Duodenal mucosa (tissue), 2 donors: ENCODE results near the gene CHSY1.

Source experiments
- H3K27ac ChIP-seq: one replicate; pipeline ENCODE4 v1.7.0; 2013; ENCODE audit warnings: low read depth, low read length
- H3K27me3 ChIP-seq, 2 donors: one replicate each; pipeline ENCODE4 v1.7.0; 2013; ENCODE audit warnings: low read length in 2 of 2, control low read depth in 1 of 2; ENCODE audit not compliant: insufficient read depth in 2 of 2, control insufficient read depth in 1 of 2
- H3K36me3 ChIP-seq, 2 donors: one replicate each; pipeline ENCODE4 v1.7.0; 2013; ENCODE audit warnings: low read length in 2 of 2, control low read depth in 1 of 2; ENCODE audit not compliant: insufficient read depth in 2 of 2, control insufficient read depth in 1 of 2
- H3K4me1 ChIP-seq, 2 donors: one replicate each; pipeline ENCODE4 v1.7.0; 2013; ENCODE audit warnings: low read length in 2 of 2, control low read depth in 1 of 2; ENCODE audit not compliant: insufficient read depth in 2 of 2, control insufficient read depth in 1 of 2
- H3K4me3 ChIP-seq, 2 donors: one replicate each; pipeline ENCODE4 v1.7.0; 2013; ENCODE audit warnings: low read length in 2 of 2, low read depth in 1 of 2
- H3K9ac ChIP-seq, 2 donors: one replicate each; pipeline ENCODE4 v1.7.0; 2013; ENCODE audit warnings: low read length in 2 of 2, low read depth in 1 of 2
- H3K9me3 ChIP-seq, 2 donors: one replicate each; pipeline ENCODE4 v1.7.0; 2013; ENCODE audit warnings: low read length in 2 of 2, control low read depth in 1 of 2; ENCODE audit not compliant: control insufficient read depth in 1 of 2

CHSY1 gene

GRCh38 chr15:101174152-101174920, 77.5 kb downstream of the CHSY1 start:
- H3K27ac ChIP-seq, result no peak overlapping the region

GRCh38 chr15:101173233-101174119, 78.4 kb downstream of the CHSY1 start:
- Histone ChIP-seq H3K4me1 (peaks cover 5 to 10% of the 10 kb centered on the region in 2 donors), H3K27ac (no peak overlapping the region), H3K9me3 (no peaks in the 10 kb centered on the region), H3K4me3 (no peak overlapping the region), H3K9ac (no peak overlapping the region), H3K27me3 (no peaks in the 10 kb centered on the region), H3K36me3 (peaks cover 10 to 24% of the 10 kb centered on the region in 2 donors)

More at GRCh38 chr15:101174152-101174920, 77.5 kb downstream of the CHSY1 start:
- no peaks in the 10 kb centered on the region for H3K27me3 ChIP-seq
- peaks cover 12 to 29% of the 10 kb centered on the region in 2 donors for H3K36me3 ChIP-seq
- H3K9me3 ChIP-seq, result no peaks in the 10 kb centered on the region
- no peak overlapping the region for H3K9ac ChIP-seq
- H3K4me3 ChIP-seq, result no peak overlapping the region
- peaks cover 0 to 5% of the 10 kb centered on the region in 2 donors for H3K4me1 ChIP-seq

GRCh38 chr15:101172501-101173071, 79.3 kb downstream of the CHSY1 start:
- H3K9me3 ChIP-seq, result no peaks in the 10 kb centered on the region
- H3K4me1 ChIP-seq, result peaks cover 14 to 19% of the 10 kb centered on the region in 2 donors
- peaks cover 3 to 15% of the 10 kb centered on the region in 2 donors for H3K36me3 ChIP-seq
- H3K9ac ChIP-seq, result no peak overlapping the region
- no peaks in the 10 kb centered on the region for H3K27me3 ChIP-seq
- no peak overlapping the region for H3K27ac ChIP-seq
- H3K4me3 ChIP-seq, result no peak overlapping the region

DNA sequence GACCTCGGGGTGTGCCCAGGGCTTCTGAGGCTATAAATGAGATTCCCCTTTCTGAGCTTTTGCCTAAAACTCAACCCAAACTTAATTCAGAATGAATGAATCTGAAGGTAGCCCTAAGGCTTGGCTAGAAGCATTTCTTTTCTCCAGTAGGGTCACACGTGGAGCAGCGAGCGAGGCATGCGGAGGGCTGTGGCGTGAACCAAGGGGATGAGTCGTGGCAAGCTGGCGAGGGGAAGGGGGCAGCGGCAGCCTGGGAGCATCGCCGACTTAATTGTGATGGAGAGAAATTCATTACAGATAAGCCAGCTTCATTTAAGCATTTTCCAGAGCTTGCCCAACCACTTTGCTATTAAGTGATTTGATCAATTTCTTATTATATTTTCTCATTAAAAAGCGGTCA, 79.9 kb downstream of the CHSY1 start:
- Histone ChIP-seq H3K4me3 (no peak overlapping the region), H3K36me3 (peaks cover 0 to 11% of the 10 kb centered on the region in 2 donors), H3K4me1 (peaks cover 16 to 20% of the 10 kb centered on the region in 2 donors), H3K9ac (no peak overlapping the region), H3K27me3 (no peaks in the 10 kb centered on the region), H3K27ac (no peak overlapping the region), H3K9me3 (no peaks in the 10 kb centered on the region)

GRCh38 chr15:101170568-101171350, 81.1 kb downstream of the CHSY1 start:
- Histone ChIP-seq H3K27me3 (no peaks in the 10 kb centered on the region), H3K36me3 (peaks cover 0 to 5% of the 10 kb centered on the region in 2 donors), H3K4me1 (peaks cover 16 to 20% of the 10 kb centered on the region in 2 donors), H3K9me3 (peaks cover 5 to 6% of the 10 kb centered on the region in 2 donors), H3K4me3 (no peak overlapping the region), H3K9ac (no peak overlapping the region), H3K27ac (no peak overlapping the region)

- peaks cover 6 to 14% of the 10 kb centered on the region in 2 donors for H3K9me3 ChIP-seq
- peaks cover 0 to 5% of the 10 kb centered on the region in 2 donors for H3K36me3 ChIP-seq
- H3K27me3 ChIP-seq, result no peaks in the 10 kb centered on the region
- peaks cover 15 to 16% of the 10 kb centered on the region in 2 donors for H3K4me1 ChIP-seq
- H3K27ac ChIP-seq, result no peak overlapping the region
- H3K4me3 ChIP-seq, result no peak overlapping the region
- H3K9ac ChIP-seq, result no peak overlapping the region
These were observed 82.3 kb downstream of the CHSY1 start for GRCh38 chr15:101169495-101170071.

DNA sequence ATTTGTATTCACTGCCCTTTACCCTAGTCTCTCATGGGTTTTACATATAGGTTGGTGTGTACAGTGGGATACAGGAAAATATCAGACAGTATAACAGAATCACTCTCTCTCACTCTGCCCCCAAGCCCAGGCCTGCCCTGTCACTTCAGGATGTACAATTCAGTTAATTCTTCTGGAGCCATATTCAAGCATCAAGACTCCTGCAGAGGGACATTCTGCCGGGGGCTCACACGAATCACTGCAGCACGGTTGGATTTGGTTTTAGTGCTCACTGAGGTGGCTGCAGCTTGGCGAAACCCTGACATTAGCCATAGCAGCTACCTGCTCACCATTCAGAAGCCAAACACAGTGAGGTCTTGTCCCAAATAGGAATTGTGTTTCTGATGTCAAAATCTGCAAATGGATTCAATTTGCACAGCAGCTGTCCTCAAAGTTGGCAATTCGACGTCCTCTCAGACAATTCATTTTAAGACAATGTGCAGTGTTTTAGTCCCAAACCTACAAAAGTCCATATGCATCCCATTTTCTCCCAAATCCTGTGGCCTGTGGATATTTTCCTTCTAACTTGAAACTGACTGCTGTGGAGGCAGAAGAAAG, 82.9 kb downstream of the CHSY1 start:
- Histone ChIP-seq H3K27ac (peak overlapping the region; percentile 1), H3K4me1 (peaks cover 15 to 16% of the 10 kb centered on the region in 2 donors), H3K9ac (no peak overlapping the region), H3K9me3 (peaks cover 6 to 14% of the 10 kb centered on the region in 2 donors), H3K27me3 (no peaks in the 10 kb centered on the region), H3K4me3 (no peak overlapping the region), H3K36me3 (no peaks in the 10 kb centered on the region)

DNA sequence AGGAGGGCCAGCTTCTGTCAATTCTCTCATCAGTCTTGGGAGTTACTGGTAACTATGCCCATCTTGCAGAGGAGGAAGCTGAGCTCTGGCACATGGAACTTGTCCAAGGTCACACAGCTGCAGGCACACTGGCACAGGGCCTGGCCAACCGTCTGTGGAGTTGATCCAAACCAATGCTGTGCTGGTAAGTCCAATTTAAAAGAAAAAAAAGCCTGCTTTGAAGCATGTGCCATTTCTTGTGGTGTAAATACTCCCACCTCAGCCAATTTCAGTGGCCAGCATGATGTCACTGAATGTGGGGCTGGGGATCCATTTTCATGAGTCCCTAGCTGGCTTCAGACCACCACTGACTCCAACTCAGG, 83.4 kb downstream of the CHSY1 start:
- no peaks in the 10 kb centered on the region for H3K36me3 ChIP-seq
- H3K4me1 ChIP-seq, result peaks cover 15 to 16% of the 10 kb centered on the region in 2 donors
- H3K9me3 ChIP-seq, result peaks cover 6 to 14% of the 10 kb centered on the region in 2 donors
- H3K27me3 ChIP-seq, result no peaks in the 10 kb centered on the region
- H3K4me3 ChIP-seq, result peak overlapping the region in 1 of 2 donors; percentile 16
- no peak overlapping the region for H3K9ac ChIP-seq
- peak overlapping the region; percentile 1 for H3K27ac ChIP-seq
